Thyroid gland (tissue), 4 donors: Measurements from ENCODE around the gene WNT5A.

ENCODE experiments used
- POLR2A ChIP-seq, 2 donors: fragments of 450-650 bp; IDR thresholded peaks; one replicate each; pipeline ENCODE4 v1.6.1; 2017; ENCODE audit warnings: antibody characterized with exemption in 2 of 2, mild to moderate bottlenecking in 2 of 2, moderate library complexity in 1 of 2
- TF ChIP-seq, protein P1 (sequence below), 6 experiments: fragments of 200-600 bp in 3 of 6; fragments of 450-650 bp in 3 of 6; sonication (generic) in 3 of 6; IDR thresholded peaks; one replicate each; pipeline ENCODE4 v1.5.1; 2016 to 2019; ENCODE audit warnings: antibody characterized with exemption in 6 of 6, mild to moderate bottlenecking in 2 of 6, inconsistent platforms in 1 of 6, moderate library complexity in 1 of 6

DNA sequence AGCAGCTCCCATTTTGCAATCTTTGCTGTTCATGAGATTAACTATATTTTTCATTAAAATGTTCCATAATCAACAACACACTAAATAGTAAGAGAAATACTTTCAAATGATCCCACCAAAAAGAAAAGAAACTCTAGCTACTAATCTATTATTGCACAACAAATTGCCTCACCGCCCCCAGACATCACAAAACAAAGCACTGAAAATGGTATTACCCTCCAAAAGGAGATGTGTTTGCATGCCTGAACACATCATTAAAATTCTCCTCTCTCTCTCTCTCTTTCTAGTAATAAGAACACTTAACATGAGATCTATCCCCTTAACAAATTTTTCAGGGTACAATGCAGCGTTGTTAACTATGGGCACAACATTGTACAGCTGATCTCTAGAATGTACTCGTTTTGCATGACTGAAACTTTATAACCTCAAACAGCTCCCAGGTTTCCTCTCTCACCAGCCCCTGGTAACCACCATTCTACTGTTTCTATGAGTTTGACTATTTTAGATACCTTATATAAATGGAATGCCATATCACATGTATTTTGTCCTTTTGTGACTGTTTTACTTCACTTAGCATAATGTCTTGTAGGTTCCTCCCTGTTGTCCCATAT, 33.1 kb downstream of the WNT5A start:
- TF ChIP-seq, protein P1, sequence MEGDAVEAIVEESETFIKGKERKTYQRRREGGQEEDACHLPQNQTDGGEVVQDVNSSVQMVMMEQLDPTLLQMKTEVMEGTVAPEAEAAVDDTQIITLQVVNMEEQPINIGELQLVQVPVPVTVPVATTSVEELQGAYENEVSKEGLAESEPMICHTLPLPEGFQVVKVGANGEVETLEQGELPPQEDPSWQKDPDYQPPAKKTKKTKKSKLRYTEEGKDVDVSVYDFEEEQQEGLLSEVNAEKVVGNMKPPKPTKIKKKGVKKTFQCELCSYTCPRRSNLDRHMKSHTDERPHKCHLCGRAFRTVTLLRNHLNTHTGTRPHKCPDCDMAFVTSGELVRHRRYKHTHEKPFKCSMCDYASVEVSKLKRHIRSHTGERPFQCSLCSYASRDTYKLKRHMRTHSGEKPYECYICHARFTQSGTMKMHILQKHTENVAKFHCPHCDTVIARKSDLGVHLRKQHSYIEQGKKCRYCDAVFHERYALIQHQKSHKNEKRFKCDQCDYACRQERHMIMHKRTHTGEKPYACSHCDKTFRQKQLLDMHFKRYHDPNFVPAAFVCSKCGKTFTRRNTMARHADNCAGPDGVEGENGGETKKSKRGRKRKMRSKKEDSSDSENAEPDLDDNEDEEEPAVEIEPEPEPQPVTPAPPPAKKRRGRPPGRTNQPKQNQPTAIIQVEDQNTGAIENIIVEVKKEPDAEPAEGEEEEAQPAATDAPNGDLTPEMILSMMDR (IDR thresholded peaks at IDR 0.05): no peak
- no peak for TF ChIP-seq POLR2A (IDR thresholded peaks at IDR 0.05)
